ENCODE measurements around the gene KLHL18.
"Not testable (repeated sequence)": the region's sequence is repeated elsewhere in the genome, so short reads cannot be mapped to it uniquely, and the experiment has no call there.

The KLHL18 gene

DNA sequence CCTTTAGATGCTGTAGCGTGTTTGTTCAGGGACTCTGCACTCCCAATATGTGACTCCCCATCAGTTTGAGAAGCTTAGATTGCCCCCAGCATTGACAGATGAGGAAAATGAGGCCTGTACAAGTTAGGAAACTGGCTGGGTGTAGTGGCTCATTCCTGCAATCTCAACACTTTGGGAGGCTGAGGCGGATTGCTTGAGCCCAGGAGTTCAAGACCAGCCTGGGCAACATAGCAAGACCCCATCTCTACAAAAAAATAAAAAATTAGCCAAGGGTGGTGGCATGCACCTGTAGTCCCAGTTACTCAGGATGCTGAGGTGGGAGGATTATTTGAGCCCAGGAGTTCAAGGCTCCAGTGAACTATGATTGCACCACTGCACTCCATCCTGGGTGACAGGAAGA lies 84.1 kb downstream of the KLHL18 start:
- no peak for DNase-seq

DNA sequence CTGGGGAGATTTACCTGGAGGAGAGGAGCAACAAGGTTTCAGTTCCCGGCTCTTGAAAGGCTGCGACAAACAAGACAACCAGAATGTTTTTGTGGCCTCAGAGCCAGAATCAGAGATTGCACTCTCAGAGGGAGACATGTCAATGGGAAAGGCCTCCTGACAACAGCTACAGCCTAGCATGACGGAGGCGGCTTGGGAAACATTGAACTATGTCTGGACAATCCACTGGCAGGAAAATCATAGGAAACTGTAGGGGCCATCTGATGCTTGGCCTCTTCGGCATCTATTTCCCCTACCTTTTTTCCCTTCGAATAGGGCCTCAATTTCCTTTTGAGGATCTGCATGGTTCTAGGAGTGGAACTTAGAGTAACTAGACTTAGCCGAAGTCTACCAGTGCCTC lies 84.9 kb downstream of the KLHL18 start:
- DNase-seq, result no peak

DNA sequence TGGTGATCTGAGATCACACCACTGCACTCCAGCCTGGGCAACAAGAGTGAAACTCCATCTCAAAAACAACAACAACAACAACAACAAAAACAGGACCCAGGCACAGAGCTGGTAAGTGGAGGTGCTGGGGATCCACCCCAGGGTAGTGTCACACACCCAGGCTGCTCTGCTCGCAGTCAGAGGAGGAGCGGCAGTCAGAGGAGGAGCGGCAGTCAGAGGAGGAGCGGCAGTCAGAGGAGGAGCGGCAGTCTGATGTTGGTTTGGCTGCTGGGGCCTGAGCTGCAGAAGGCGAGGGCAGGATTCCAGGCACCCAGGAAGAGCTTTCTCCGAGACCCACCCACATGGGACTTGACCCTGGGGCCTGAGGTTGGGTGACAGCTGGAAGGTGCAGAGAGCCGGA lies 87.3 kb downstream of the KLHL18 start:
- not testable (repeated sequence) for DNase-seq

DNA sequence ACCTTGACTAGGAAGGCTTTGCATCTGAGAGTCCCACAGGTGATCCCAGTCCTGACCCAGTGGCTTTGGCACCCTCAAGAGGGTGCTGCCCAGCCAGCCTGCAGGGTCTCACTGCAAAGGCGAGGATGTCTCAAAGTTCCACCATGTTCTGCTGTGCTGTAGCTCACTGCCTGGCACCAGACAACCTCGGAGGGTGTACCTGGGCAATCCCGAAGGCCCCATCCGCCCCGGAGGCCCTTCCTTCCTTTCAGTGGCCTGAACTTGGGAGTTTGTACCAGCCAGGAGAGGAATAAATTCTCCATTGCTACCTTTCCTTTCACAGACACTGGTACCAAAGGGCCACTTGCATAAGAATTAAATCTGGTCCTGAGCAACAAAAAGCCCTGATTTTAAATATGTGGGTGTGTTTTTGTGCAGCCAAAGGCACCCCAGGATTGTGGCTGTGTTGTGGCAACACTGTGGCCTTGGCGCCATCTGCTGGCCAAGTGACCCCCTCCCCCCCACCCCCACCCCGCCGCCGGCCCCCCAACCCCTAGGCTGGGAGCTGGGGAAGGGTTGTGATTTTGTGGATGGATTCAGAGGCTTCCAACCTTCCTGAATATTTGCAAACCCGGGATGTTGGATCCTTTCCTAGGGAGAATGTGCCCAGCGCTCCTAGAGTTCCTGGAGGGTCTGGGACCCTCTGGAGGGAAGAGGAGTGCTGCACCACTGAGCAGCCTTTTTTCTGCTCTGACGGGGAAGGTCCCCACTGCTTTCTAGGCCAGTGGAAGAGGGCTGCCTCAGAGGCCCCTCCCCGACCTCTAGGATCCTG lies 88.3 kb downstream of the KLHL18 start:
- no peak for DNase-seq

DNA sequence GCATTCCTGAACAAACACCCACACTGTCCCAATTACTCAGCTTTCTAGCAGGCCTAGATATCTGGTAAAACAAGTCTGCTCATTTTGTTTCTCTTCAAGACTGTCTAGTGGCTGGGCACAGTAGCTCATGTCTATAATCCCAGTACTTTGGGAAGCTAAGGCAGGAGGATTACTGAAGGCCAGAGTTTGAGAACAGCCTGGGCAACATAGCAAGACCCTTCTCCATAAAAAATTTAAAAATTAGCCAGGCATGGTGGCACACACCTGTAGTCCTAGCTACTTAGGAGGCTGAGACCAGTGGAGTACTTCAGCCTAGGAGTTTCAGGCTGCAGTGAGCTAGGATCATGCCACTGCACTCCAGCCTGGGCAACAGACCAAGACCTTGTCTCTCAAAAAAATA lies 91.8 kb downstream of the KLHL18 start:
- DNase-seq, result no peak

DNA sequence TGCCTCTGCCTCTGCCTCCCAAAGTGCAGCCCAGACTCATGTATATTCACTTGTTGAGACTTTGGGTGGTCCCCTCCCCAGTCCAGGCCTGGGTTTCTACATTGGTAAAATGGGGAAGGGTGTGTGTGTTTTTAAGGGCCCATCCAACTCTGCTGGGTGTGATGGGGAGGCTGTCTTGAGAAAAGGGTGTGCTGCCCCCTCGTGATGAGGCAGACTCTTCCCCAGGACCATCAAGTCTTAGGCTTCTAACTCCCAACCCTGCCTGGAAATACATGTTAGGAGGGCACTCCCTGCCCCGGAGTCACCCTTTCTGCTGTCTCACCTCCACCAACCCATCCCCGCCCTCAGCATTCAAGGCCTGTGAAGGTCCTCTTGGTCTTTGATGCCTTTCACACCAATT lies 93.6 kb downstream of the KLHL18 start:
- no peak for DNase-seq

DNA sequence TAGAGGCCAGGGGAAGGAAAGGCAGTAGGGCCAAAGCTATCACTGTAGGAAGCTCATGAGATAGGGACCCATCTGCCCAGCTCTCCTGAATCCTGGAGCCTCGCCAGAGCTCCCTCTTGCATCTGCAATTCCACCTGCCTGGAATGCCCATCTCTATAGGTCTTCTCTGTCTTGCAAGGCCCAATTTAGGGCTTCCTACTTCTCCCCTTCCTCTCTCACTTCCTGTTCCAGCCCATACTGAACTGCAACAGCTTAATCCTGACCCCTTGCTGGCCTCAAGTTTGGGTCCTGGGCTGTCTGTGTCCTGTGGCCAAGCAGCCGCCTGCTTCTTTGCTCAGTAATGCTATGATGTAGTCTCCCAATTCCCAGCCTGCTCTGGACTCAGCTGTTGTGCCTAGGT lies 94.4 kb downstream of the KLHL18 start:
- no peak for DNase-seq

DNA sequence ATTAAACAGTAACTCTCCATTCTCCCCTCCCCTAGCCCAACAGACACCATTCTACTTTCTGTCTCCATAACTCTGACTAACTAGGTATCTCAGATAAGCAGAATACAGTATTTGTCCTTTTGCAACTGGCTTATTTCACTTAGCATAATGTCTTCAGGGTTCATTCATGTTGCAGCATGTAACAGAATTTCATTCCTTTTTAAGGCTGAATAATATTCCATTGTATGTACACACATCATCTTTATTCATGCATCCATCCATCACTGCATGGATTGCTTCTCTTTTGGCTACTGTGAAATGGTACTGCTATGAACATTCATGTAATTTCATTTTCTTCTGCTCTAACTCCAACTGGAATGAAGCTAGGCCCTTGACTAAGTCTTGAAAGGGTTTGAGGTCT lies 96.1 kb downstream of the KLHL18 start:
- no peak for DNase-seq

DNA sequence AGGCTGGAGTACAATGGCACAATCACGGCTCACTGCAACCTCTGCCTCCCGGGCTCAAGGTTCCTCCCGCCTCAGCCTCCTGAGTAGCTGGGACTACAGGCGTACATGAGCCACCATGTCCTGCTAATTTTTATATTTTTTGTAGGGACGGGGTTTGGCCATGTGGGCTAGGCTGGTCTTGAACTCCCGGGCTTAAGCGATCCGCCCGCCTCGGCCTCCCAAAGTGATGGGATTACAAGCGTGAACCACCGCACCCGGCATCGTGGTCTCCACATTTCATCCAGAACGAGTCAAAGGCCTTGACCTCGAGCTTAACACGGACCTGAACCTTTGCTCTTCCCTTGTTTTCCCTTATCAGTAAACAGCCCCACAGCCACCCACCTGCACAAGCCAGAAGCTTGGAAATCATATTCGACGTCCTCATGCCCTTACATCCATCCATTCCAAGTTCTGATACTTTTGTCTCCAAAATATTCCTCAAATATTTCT lies 96.7 kb downstream of the KLHL18 start:
- no peak for DNase-seq

DNA sequence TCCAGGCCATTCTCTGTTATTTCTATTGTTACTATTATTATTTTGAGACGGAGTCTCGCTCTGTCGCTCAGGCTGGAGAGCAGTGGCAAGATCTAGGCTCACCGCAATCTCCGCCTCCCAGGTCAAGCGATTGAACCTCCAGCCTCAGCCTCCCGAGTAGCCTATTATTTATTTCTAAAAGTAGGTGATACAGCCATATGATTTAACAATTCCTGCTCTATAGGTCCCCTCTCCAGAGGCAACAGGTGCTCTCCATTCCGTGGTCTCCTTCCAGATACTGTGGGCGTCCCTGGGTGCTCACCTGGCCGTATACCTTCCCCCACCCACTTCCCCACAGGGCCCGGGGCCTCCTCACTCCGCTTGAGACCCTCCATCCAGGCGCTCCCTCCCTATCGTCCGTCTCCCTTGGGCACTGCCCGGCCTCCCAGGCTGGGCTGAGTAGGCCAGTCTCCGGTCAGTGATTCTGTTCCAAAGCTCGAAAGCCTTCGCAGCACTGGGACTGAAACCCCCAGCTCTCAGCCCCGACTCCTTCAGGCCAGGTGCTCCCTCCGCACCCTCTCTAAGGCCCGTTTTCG lies 97.4 kb downstream of the KLHL18 start:
- DNase-seq, result no peak

DNA sequence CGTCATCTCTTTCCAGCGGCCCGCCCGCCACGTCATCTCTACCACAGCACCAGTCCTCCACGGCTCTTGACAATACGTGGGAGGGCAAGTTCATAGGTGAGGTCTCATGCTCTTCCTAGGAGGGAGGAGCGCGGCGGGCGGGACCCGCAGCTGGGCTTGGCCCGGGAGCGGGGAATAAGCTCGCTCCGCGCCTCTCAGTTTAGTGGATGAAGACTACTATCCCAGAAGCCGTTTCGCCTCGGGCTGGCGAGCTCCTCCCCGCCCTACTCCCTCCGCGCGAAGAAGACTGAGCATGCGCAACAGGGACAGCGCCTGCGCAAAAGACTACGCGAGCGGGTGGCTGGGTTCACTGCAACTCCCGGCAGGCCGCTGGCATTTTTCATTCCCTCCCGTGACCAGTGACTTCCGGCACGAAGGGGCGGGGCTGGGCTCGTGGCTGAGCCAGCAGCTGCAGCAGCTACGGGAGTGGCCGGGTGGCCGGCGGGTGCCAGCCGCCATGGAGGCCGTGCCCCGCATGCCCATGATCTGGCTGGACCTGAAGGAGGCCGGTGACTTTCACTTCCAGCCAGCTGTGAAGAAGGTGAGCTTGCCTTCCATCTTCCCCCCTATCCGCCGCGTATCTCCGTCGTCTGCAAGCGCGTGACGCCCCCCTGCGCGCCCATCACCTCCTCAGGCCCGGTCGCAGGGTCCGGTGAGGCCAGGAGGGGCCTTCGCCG lies 98.0 kb downstream of the KLHL18 start, which contains the start of gene PTPN23:
TSS of gene PTPN23 (plus strand) at position 421 of the 716 bp plus-strand sequence. CDS start at position 497, 76 bp downstream.
- DNase-seq, result peak; percentile 97

DNA sequence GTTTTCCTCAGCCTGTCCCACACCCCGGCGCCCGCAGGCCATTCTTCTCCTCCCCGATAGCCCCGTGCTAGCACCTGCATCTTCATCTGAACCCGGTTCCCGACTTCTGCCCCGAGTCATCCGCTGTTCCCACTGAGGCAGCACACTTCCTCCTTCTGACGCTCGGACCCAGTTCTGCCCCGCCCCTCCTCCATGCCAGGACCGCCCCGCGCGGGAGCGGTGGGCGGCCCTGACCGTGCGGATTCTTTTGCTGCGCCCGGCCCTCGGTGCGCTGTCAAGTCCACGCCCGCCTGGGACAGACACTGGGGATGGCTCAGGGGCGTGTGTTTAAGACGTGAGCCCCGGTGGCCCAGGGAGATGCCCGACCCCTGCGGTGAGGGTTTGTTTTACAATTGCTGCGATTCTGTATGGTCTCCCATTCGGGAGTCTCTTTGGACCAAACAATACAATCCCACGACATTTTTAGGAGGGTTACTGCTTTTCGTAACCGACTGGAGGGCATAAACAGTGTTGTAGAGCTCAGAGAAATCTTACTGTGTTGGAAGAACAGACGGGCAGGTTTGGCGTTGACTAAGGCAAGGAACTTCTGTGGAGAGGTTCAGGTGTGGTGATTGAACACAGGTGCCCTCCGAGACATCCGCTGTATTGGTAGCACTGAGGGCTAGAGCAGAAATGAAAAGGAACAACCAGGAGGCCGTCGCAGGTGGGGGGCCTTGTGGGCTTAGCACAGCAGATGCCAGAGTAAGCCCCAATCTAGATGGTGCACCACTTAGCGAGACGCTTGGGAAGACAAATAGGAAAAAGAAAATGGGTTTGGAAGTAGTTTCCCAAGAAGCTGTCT lies 98.8 kb downstream of the KLHL18 start:
- DNase-seq, result peak; percentile 79

DNA sequence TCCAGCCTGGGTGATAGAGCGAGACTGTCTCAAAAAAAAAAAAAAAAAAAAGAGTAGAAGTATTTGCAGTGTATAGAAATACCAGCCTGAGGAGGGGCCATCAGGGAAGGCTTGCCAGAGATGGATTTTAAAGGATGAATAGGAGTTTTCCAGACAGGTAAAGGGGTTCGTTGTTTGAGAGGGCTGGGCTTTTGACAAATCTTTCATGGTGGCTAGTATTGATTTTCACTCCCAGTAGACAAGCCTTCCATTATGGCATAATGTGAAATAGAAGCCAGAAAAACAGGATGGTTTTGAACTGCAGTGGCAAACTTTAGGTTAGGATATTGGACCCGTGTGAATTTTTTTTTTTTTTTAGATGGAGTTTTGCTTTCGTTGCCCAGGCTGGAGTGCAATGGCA lies 101.7 kb downstream of the KLHL18 start:
- DNase-seq, result no peak

DNA sequence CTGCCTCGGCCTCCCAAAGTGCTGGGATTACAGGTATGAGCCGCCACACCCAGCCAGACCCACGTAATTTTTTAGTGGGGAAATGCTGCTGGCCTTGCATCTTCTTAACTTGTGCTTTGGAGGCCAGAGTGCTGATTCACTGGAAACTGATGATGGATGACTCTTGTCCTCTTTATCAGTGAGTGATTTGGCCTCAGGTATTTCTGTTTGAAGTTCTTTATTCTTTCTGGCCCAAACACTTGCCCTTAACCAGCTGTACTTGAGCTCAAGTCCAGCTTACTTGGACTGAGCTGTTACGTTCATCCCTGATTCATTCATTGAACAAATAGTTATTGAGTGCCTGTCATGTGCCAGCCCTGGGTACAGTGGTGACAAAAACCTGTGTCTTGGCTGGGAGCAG lies 102.3 kb downstream of the KLHL18 start:
- no peak for DNase-seq

DNA sequence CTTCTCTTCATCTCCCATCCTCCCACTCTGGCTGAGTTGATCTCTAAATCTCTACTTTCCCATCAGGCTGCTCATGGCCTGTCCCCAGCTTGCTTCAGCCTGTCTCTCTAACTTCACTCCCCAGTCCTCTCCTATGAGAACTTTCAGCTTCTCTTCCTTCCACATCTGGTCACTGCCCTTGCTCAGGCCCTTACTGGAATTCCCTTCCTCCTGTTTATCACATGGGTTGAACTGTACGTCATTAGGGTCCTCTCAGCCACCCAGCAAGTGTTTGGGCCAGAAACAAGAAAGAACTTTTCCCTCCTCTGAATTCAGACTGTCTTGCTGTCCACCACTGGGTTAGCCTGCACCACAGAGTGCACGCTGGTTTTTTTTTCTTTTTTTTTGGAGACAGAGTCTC lies 103.1 kb downstream of the KLHL18 start:
- DNase-seq, result no peak

DNA sequence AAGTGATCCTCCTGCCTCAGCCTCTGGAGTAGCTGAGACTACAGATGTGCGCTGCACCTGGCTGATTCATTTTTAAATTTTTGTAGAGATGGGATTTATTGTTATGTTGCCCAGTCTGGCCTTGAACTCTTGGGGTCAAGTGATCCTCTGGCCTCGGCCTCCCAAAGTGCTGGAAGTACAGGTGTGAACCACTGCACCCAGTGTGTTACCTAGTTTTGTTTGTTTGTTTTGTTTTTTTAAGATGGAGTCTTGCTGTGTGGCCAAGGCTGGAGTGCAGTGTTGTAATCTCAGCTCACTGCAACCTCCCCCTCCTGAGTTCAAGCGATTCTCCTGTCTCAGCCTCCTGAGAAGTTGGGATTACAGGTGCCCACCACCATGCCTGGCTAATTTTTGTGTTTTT lies 110.2 kb downstream of the KLHL18 start:
- DNase-seq, result no peak

DNA sequence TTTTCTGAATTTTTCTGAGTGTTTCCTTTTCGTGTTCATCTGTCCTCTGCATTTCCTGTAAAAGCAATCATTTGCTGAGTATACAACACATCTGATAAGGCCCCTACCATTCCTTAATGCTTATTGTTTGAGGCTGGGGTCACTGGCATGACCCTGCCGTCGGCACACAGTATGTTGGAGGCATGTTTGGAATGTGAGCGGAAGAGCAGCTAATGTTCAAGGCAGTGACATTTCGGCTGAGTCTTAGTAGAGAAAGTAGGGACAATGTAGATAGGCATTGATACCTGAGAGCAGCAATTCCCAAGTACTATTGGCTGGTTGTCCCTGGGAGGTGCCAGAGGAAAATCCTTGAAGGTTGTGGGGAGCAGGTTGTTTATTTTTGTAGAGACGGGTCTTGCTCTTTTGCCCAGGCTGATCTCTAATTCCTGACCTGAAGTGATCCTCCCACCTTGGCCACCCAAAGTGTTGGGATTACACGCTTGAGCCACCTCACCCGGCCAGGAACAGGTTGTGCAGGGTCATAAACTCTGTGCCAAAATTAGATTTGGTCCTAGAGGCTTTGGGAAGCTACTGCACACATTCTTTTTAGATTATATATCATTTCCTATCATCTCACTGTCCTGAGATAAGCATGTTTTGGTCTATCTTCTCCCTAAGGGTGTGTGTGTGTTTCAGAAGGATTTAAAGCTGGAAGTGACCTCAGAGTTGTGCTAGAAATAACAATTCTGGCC lies 111.6 kb downstream of the KLHL18 start:
- DNase-seq, result no peak

DNA sequence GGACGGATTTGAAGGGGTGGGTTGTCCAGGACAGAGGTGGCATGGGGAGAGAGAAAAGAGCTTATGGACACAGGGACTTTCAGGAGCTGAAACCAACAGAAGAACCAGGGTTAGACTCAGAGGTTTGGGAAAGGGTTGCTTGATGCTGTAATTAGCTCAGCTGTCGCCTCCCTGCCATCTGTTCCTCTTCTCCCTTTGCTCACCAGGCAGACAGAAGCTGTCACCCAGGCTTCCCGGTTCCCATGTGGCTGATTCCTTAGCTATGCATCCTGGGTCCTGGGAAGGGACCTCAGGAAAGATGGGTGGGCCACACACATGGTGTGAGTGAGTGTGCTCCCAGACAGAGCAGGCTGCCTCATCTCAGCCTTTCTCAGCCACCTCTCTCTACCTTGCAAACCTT lies 112.1 kb downstream of the KLHL18 start:
- no peak for DNase-seq

Data from activated CD4-positive, CD25-positive, alpha-beta regulatory T cell treated with anti-CD3 and anti-CD28 coated beads, Interleukin-2, amount 50 U/mL, for 72 hours (primary cell).